ENCODE data around the gene HSPA12A.

GRCh38 chr10:116668018-116668417 is 74.3 kb downstream of the HSPA12A start:
- TF ChIP-seq PAX8 (CRISPR knock-in tag; IDR thresholded peaks at IDR 0.05; ENCODE audit: borderline replicate concordance), result no peak
- no peak for TF ChIP-seq TEF (CRISPR knock-in tag; IDR thresholded peaks at IDR 0.05)
- TF ChIP-seq CHD4 (IDR thresholded peaks at IDR 0.05; ENCODE audit: borderline replicate concordance, low read length), result no peak
- TF ChIP-seq JUND (CRISPR knock-in tag; IDR thresholded peaks at IDR 0.05), result no peak
- TF ChIP-seq PREB (CRISPR knock-in tag; IDR thresholded peaks at IDR 0.05), result no peak
- no peak for TF ChIP-seq ZBTB33 (CRISPR knock-in tag; IDR thresholded peaks at IDR 0.05)
- no peak for TF ChIP-seq CEBPG (CRISPR knock-in tag; IDR thresholded peaks at IDR 0.05)
- TF ChIP-seq MAZ (IDR thresholded peaks at IDR 0.05; ENCODE audit: borderline replicate concordance, low read depth, low read length), result no peak
- no peak for TF ChIP-seq MAZ (CRISPR knock-in tag; IDR thresholded peaks at IDR 0.05; ENCODE audit: low read depth)
- no peak for TF ChIP-seq EP300 (IDR thresholded peaks at IDR 0.05; ENCODE audit: low read depth in 2 of 2, low read length in 2 of 2)
- TF ChIP-seq EP300 (CRISPR knock-in tag; IDR thresholded peaks at IDR 0.05; ENCODE audit: borderline replicate concordance), result no peak
- TF ChIP-seq ZNF263 (CRISPR knock-in tag; IDR thresholded peaks at IDR 0.05), result no peak
- TF ChIP-seq ATF2 (CRISPR knock-in tag; IDR thresholded peaks at IDR 0.05), result no peak
